GM19351 (cell line): ENCODE results near the gene MPRIP.

Source experiments
- ATAC-seq: cut with Tn5 transposase; IDR thresholded peaks from one replicate; pipeline ENCODE4 v1.9.1; 2021; ENCODE audit warnings: mild to moderate bottlenecking, moderate library complexity; ENCODE audit not compliant: unreplicated experiment

MPRIP gene

GRCh38 chr17:17141860-17142552 lies 99.7 kb downstream of the MPRIP start:
- ATAC-seq: no peak

- ATAC-seq: no peak
Measured at GRCh38 chr17:17142556-17142955, 100.3 kb downstream of the MPRIP start.

- ATAC-seq: no peak
Measured at GRCh38 chr17:17143501-17143900, 101.2 kb downstream of the MPRIP start.

GRCh38 chr17:17144061-17144460 lies 101.8 kb downstream of the MPRIP start:
- ATAC-seq: no peak

GRCh38 chr17:17144916-17145665 lies 102.8 kb downstream of the MPRIP start:
- ATAC-seq: no peak

- ATAC-seq: no peak
Measured at GRCh38 chr17:17146786-17147406, 104.6 kb downstream of the MPRIP start.

- no peak for ATAC-seq
Measured at GRCh38 chr17:17147821-17148220, 105.6 kb downstream of the MPRIP start.

- ATAC-seq: no peak
Measured at GRCh38 chr17:17149520-17150447, 107.5 kb downstream of the MPRIP start.

- ATAC-seq: no peak
Measured at GRCh38 chr17:17150448-17150800, 108.2 kb downstream of the MPRIP start.

- ATAC-seq: no peak
Measured at GRCh38 chr17:17151055-17151454, 108.8 kb downstream of the MPRIP start.

GRCh38 chr17:17151541-17151940 lies 109.3 kb downstream of the MPRIP start:
- ATAC-seq: no peak

GRCh38 chr17:17151962-17152361 lies 109.7 kb downstream of the MPRIP start:
- no peak for ATAC-seq

GRCh38 chr17:17152385-17152784 lies 110.1 kb downstream of the MPRIP start:
- ATAC-seq: no peak

- ATAC-seq: no peak
Measured at GRCh38 chr17:17153071-17153470, 110.8 kb downstream of the MPRIP start.

- ATAC-seq: no peak
Measured at GRCh38 chr17:17153709-17154108, 111.5 kb downstream of the MPRIP start.

GRCh38 chr17:17154556-17154955 lies 112.3 kb downstream of the MPRIP start:
- no peak for ATAC-seq

GRCh38 chr17:17154981-17155380 lies 112.7 kb downstream of the MPRIP start:
- ATAC-seq: no peak

GRCh38 chr17:17155568-17155967 lies 113.3 kb downstream of the MPRIP start:
- ATAC-seq: no peak

GRCh38 chr17:17156107-17156506 lies 113.8 kb downstream of the MPRIP start:
- no peak for ATAC-seq

GRCh38 chr17:17156511-17156910 lies 114.3 kb downstream of the MPRIP start:
- ATAC-seq: no peak

GRCh38 chr17:17157041-17157440 lies 114.8 kb downstream of the MPRIP start:
- ATAC-seq: no peak
